GM19397 (cell line): ENCODE results near the gene SLC31A1.
"Not testable (repeated sequence)": the region's sequence is repeated elsewhere in the genome, so short reads cannot be mapped to it uniquely, and the experiment has no call there.

ENCODE experiments used
- ATAC-seq: cut with Tn5 transposase; IDR thresholded peaks from one replicate; pipeline ENCODE4 v1.9.1; 2021; ENCODE audit warnings: mild to moderate bottlenecking, moderate library complexity; ENCODE audit not compliant: unreplicated experiment

SLC31A1 gene

DNA sequence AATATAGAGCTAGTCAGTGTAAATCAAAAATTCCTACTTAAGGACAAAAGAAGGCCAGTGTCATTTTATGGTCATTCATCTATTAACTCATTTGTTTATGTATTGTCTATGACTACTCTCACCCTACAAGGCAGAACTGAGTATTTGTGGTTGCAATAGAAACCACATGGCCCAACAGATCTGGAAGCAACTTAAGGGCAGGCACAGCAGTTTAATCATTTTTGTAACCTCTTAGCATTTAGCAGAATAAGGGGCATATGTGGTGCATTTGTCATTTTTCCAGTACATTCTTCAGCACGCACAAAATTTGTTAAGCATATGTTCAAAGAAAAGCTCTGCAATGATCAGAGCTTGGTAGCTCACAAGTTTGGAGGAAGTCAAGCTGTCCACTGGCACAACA is 1.4 kb upstream of the SLC31A1 start:
- peak; percentile 54 for ATAC-seq

DNA sequence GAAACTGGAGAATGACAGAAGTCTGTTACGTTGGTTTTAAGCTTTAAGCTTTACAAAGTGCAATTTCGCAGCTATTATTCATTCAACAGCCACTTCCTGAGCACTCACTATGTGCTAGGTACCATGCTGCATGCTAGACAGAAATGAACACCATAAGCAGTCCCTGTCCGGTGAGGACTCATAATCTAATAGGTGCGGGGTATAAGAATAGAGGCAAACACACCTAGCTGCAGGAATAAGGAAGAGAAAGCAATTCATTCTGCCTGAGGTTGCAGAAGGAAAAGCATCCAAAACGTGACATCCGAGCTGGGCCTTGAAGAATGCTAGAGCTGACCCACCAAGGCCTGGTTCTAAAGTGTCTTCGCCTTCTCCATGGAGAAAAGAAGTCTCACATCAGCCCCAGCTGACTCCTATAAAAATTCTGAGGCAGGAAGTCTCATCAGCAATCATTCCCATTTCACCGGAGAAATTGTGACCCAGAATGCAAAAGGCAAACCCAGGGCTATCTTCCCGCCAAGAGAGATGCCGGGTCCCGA is 809 bp upstream of the SLC31A1 start:
- ATAC-seq: no peak

DNA sequence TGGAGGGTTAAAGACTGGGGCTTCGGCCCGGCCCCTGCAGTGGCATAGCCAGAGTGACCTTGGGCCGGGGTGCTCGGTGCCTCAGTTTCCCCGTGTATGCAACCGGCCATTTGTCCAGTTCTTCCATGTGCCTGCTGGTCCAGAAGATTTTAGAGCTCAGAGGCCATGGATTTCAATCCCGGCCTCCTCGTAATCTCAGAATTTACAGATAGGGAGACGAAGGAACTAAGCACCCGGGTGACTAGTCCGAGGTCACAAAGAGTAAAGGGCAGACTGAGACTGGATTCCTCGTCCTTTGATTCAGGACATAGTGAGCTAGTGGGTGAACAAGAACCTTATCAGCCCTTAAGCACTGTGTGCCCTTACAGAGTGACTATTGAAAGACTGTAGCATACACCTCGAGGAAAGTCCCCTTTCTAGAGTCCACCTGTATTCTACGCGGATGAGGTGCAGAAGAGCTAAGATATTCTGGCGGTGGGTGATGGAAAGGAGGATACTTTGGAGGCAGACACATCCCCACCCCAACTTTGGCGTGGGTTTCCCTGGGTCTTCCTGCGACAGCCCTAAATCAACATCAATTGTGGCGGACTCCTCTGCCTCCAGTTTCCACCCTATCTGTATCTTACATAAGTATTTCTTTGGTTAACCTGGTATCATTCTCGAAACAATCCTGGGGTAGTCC is 597 bp downstream of the SLC31A1 start:
- ATAC-seq: no peak

DNA sequence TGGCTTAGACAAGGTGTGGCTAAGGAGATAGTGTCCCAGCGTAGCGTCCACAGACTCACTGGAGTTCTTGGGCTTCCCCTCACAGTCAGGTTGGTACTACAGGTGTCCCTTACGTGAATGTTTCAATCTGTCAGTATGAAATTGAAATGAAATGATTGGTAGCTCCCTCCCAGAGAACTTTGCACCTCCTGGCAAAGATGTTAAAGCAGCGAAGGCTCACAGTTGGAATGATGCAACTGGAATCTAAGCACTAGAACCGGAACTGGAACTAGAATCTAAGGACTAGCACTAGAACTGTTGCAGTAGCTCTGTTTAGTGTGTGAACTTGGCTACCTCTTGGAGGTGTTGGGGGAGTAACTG is 1.1 kb downstream of the SLC31A1 start:
- no peak for ATAC-seq

DNA sequence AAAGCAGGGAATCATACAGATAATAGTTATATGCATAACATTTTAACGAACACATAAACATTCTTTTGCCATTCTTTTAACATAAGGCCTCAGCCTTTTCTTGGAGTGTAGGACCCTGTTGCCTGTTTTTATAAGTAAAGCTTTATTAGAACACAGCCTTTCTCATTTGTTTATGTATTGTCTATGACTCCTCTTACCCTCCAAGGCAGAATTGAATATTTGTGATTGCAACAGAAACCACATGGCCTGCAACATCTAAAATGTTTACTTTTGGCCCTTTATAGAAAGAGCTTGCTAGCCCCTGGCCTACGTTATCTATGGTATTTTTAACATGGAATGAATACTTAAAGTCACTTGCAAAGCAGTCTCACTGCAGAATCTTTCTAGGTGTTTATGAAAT is 2.6 kb downstream of the SLC31A1 start:
- ATAC-seq: no peak

DNA sequence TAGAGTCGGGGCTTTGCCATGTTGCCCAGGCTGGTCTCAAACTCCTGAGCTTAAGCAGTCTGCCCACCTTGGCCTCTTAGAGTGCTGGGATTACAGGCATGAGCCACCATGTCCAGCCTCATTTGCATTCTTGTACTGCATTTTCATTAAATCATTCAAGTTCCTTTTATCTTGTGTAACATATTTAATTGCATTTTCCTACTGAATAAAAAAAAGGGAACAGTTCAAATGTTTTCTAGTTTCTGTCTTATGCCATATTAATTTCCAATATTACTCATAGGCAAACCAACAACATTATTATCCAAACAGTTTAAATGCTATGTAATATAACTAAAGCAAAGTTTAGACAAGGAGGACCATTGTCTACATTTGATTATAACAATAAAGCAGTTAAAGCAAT is 6.1 kb downstream of the SLC31A1 start:
- no peak for ATAC-seq

DNA sequence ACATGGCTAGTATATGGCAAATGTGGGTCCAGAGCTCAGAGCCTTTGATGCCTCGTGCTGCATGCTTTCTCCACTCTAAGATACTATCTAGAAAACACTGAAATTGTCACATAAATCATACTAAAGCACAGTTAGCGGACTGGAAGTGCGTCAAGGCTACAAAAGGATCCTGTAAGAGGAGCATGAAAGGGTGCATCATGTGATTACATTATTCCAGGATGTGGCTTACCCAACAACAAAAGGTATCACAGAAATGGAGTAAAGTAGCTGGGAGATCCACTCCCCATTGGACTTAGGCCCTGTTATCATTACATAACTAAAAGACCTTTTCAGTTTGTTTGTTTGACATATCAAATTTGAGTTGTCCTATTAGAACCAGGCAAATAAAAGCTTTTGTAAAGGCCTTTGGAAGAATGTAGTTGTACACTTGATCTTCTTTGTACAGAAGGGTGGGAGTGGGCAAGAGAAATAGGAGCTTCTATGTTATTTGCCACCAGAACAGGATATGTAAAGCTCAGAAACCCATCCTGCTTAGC is 6.9 kb downstream of the SLC31A1 start:
- no peak for ATAC-seq

DNA sequence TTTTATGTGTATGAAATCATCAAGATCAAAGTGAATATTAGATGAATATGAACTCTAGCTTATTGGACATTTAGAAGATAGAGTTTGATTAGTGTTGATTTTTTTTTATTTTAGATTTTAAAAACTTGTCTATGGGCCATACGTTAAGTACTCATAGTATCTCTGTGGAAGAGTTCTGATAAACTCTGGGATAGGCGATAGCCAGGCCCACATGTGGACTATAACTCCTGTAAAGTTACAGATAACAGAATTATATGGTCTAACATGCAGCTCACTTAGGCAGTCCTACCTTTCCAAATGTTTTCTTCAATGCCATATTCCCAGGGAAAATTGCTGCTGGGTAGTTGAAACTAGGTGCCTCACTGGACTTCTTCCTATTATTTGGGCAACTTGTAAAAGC is 10.4 kb downstream of the SLC31A1 start:
- ATAC-seq: no peak

DNA sequence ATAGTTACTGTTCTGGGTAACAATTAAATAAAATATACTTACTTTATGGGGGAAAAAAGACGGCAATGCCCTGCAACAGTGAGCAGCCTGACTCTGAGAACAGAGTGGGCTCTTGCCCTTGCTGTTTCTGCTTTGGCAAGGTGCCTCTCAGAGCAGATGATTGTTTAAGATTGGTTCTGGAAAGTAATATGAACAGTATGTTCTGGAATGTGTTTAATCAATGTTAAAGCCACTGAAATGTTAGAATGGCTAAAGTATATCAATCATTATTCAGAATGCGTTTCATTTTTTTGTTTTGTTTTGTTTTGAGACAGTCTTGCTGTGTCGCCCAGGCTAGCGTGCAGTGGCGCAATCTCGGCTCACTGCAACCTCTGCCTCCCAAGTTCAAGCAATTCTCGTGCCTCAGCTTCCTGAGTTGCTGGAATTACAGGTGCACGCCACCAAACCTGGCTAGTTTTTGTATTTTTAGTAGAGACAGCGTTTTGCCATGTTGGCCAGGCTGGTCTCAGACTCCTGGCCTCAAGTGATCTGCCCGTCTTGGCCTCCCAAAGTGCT is 14.4 kb downstream of the SLC31A1 start:
- not testable (repeated sequence) for ATAC-seq

DNA sequence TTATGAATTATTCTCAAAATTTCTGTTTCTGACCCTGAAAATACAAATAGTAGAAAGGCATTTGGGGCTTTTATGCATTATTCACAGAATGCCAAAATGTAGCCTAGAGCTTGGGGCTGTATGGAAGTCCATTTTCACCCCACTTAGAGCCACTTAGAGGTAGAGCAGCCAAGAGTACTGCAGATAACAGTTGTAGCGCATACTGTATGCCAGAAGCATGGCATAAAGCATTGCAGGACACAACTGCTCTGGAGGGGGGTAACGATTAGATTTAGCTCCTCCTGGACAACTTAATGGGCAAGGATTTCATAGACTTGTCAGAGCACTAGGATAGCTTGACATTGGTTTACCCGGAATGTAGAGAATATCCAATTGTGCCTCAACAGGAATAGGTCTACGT is 15.7 kb downstream of the SLC31A1 start:
- no peak for ATAC-seq

DNA sequence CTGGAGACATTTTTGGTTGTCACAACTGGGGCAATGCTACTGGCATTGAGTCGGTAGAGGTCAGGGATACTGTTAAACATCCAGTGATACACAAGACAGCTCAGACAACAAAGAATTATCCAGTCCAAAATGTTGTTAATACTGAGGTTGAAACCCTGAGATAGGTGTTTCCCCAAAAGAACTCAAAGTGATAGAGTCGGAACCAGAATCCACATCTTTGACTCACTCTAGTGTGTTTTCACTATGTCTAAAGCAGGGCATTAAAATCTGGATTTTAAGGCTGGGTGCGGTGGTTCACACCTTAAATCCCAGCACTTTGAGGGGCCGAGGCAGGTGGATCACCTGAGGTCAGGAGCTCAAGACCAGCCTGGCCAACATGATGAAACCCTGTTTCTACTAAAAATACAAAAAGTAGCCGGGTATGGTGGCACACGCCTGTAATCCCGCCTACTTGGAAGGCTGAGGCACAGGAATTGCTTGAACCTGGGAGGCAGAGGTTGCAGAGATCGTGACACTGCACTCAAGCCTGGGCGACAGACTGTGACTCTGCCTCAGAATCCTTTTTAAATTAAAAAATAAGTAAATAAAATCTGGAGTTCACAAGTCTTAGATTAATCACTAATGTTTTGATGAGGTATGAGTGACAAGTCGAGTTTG is 17.0 kb downstream of the SLC31A1 start:
- no peak for ATAC-seq

DNA sequence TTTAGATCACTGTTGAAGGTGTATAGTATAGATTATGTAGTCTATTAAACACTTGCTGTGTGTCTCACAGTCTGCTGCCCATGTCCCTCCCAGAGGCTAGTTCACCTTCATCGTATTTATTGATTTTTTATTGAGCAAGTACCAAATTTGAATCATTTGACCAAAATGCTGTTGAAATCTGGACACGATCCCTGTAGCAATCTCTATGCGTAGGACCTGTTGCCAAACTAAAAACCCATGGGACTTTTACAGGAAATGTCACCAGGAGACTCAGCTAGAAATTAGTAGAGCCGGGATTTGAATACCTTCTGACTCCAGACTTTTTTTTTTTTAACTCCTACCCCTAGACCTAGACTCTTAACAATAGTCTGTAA is 17.5 kb downstream of the SLC31A1 start:
- no peak for ATAC-seq

DNA sequence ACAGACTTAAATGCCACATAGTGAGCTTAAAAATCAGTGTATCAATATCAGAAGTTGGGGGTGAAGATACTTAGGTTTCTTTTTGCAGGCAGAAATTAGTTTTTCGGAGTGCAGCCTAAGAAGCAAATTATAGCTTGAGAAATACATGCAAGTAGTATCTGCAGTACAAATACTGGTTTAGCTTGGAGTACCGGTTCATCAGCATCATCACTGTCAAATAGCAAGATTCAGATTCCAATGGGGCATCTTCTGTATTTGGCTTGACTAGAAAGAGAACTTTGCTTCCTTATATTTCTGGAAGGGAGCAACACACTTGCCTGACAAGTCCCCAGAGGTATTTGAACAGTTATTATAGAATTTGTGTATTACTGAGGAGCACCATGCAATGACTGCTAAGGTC is 19.8 kb downstream of the SLC31A1 start:
- no peak for ATAC-seq

DNA sequence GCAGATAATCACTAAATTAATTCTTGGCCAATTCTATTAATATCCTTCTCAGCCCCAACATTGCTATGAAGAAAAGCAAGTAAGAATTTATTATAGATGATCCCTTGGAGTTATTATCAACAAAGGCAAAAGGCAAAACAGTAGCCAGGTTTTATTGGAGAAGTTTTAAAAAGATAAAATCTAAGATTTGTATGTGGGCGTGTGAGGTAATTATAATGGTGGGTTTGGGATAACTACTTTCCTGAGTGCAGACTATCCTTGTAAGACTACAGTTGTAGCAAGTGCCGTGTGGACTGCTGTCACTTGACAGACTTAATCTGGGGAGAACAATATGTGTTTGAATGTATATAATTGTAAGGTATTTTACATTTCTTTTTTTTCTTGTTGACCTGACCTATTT is 23.2 kb downstream of the SLC31A1 start:
- ATAC-seq: no peak

DNA sequence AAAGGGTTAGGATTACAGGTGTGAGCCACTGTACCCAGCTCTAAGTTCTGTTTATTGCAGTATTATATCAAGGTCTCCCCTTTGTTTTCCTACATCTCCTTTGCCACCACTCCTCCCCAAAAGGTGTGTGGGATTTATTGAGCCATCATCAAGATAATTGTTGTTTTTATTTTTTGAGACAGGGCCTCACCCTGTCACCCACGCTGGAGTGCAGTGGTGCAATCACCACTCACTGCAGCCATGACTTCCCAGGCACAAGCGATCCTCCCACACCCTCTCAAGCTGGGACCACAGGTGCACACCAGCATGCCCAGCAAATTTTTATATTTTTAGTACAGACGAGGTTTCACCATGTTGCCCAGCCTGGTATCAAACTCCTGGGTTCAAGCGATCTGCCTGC is 24.6 kb downstream of the SLC31A1 start:
- ATAC-seq: no peak

DNA sequence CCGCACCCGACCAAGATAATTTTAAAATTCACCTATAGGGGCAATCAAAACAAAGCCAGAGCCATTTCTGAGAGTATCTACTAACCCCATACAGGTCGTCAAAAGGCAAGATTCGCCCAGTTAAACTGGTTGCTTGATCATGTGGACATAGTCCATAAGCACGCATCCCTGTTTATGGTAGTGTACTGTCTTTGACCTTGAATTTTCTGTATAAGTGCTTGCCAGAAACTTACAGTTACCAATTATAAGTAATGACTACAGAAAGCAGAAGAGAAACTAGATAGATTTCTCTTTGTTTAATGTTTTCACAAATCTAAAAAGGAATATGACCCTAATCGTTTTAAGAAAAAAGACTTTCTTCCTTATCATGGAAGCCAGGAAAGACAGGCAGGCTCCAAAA is 25.6 kb downstream of the SLC31A1 start:
- no peak for ATAC-seq

DNA sequence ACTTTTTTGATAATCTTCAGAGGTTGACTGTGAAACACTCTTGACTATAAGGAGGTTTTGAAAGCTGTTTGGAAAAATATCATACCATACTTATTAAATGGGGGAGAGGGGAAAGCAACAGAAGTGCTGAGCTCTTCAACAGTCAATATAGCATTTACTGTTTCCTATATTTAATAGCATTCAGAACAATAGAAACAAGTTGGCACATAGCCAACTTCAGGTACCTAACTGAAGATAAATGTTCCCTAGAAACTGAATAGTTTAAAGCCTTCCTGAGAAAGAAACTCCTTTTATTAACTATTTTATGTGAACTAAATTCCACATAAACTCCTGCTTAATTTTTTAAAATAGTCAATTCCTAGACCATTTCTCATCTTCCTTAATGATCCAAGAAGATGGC is 26.3 kb downstream of the SLC31A1 start:
- no peak for ATAC-seq

DNA sequence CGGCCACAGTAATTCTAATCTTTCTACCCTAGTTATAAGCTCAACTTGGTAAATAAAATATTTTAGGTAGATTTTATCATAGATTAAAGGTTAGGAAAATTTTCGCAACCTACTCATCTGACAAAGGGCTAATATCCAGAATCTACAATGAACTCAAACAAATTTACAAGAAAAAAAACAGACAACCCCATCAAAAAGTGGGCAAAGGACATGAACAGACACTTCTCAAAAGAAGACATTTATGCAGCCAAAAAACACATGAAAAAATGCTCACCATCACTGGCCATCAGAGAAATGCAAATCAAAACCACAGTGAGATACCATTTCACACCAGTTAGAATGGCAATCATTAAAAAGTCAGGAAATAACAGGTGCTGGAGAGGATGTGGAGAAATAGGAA is 28.3 kb downstream of the SLC31A1 start:
- not testable (repeated sequence) for ATAC-seq

DNA sequence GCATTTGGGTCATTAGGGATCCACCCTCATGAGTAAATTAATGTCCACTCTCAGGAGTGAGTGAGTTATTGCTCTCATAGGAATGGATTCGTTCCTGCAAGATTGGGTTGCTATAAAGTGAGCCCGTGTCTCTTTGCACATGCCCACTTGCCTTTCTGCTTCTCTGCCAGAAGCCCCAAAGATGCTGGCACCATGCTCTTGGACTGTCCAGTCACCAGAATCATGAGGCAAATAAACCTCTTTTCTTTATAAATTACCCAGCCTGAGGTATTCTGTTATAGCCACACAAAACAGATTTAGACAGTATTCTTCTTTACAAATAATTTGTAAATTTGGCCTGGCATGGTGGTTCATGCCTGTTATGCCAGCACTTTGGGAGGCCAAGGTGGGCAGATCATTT is 29.5 kb downstream of the SLC31A1 start:
- ATAC-seq: no peak

DNA sequence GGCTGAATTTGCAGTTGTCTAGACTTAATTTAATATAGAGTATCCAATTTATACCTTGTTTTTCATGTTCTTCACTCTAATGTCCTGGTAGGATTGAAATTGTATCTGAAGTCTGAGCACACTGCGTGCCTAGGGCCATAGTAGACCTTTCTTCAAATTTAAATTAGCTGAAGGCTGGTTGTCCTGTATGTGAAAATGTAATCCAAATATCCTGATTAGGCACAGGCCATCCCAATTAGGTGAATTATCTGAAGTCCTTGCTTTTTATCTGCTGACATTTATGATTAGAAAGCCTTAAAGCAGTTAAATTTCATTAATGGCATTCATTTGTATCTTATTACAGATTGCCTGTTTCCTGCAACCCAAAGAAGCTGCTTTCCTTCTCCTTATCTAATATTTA is 33.6 kb downstream of the SLC31A1 start:
- ATAC-seq: no peak

DNA sequence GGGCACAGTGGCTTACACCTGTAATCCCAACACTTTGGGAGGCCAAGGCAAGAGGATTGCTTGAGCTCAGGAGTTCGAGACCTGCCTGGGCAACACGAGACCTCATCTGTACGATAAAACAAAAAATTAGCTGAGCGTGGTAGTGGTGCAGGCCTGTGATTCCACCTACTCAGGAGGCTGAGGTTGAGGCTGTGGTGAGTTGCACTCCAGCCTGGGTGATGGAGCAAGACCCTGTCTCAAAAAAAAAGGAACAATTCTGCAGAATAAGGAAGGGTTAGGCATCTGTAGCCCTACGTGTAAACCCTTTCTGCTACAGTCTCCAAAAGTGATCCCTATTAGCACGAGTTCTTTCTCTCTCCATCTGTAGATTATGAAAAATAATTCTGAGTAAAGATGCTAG is 34.1 kb downstream of the SLC31A1 start:
- no peak for ATAC-seq

DNA sequence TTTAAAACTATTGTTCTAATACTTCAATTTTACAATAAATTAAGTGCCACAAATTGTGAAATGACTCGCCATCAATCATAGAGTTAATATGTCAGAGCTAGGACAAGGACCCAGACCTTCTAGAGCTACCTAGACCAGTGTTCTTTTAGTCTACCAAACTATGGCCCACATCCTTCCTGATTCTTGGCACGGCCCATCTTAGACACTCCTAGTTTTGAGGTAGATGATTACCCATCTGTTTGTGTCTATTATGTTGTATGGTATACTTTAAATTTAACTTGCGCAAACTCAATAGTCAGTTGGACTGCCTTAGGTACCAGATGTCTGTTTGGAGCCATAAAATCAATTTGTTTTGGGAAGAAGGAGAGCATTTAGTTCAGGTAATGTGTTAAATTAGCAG is 36.5 kb downstream of the SLC31A1 start:
- ATAC-seq: no peak
